Lower leg skin (tissue), 4 donors: ENCODE results near the gene CALHM5. TPM values are rescaled to one million over a fixed set of nuclear protein-coding genes. Genes with fewer than 3 reads are reported as not detected.

Experiments used
- DNase-seq, 2 donors: peaks; one replicate each; pipeline ENCODE4 v3.0.0-alpha.2; 2019; ENCODE audit warnings: low spot score in 2 of 2
- H3K4me3 ChIP-seq: fragments of 200-600 bp; sonication (generic); 2 replicates; pipeline ENCODE4 v1.5.1; 2017; ENCODE audit warnings: mild to moderate bottlenecking, low read depth; ENCODE audit not compliant: poor library complexity, severe bottlenecking
- POLR2A ChIP-seq, 2 donors: fragments of 450-650 bp; IDR thresholded peaks; one replicate each; pipeline ENCODE4 v1.6.1; 2016 to 2017; ENCODE audit warnings: antibody characterized with exemption in 2 of 2, mild to moderate bottlenecking in 1 of 2, moderate library complexity in 1 of 2
- WGBS, 2 donors: methylation state at CpG; one replicate each; pipeline ENCODE4 v1.1.5; 2018; 5-methylcytosine and 5-hydroxymethylcytosine counted together
- intact Hi-C: fragments of 100-400 bp; cut with DNase I; formaldehyde crosslinking; loops from one replicate; pipeline ENCODE4 v1.15.0; 2023; ENCODE audit warnings: low total_unique reads
- total RNA-seq, 4 donors: library from RNA; depleted of rRNA; stranded (reverse); fragments of >200 nt; gene quantifications; one replicate each; pipeline ENCODE4 v1.1.0, GENCODE V29; 2016
- TF ChIP-seq, protein P1 (sequence below), 3 donors: fragments of 450-650 bp; IDR thresholded peaks; one replicate each; pipeline ENCODE4 v1.5.1; 2016; ENCODE audit warnings: antibody characterized with exemption in 3 of 3, mild to moderate bottlenecking in 3 of 3, moderate library complexity in 2 of 3

The CALHM5 gene
- total RNA-seq, 4 donors from 2014 or later = 0.34 to 3.9 (median 1.7) TPM

DNA sequence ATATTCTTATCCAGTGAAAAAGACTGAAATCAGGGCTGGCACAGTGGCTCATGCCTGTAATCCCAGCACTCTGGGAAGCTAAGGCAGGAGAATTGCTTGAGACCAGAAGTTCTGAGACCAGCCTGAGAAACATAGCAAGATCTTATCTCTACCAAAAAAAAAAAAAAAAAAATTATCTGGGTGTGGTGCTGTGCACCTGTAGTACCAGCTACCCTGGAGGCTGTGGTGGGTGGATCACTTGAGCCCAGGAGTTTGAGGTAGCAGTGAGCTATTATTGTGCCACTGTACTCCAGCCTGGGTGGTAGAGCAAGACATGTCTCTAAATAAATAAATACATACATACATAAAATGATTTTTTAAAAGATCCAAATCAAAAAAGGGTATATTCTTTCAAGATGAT, 43.9 kb upstream of the CALHM5 start:
- intact Hi-C loops = no loop called here
- H3K4me3 ChIP-seq = no peak overlapping the region
- TF ChIP-seq, protein P1, sequence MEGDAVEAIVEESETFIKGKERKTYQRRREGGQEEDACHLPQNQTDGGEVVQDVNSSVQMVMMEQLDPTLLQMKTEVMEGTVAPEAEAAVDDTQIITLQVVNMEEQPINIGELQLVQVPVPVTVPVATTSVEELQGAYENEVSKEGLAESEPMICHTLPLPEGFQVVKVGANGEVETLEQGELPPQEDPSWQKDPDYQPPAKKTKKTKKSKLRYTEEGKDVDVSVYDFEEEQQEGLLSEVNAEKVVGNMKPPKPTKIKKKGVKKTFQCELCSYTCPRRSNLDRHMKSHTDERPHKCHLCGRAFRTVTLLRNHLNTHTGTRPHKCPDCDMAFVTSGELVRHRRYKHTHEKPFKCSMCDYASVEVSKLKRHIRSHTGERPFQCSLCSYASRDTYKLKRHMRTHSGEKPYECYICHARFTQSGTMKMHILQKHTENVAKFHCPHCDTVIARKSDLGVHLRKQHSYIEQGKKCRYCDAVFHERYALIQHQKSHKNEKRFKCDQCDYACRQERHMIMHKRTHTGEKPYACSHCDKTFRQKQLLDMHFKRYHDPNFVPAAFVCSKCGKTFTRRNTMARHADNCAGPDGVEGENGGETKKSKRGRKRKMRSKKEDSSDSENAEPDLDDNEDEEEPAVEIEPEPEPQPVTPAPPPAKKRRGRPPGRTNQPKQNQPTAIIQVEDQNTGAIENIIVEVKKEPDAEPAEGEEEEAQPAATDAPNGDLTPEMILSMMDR (IDR thresholded peaks at IDR 0.05) = no peak
- no peak for TF ChIP-seq POLR2A (IDR thresholded peaks at IDR 0.05)
- no peak for DNase-seq

DNA sequence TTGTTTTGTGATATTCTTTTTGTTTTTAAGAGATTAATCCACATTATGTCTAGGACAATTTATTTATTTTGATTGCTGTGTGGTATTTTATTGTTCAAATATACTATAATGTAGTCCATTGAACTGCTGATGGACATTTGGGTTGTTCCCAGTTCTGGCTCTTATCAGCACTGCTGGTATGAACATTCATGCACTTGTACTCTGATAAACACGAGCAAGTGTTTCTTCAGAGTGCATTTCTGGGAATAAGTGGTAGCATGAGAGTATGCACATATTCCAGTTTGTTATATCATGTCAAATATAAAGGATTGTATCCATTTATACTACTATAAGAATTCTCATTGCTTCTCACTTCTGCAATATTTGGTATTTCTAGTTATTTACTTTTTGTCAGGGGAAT, 43.1 kb upstream of the CALHM5 start:
- no peak for DNase-seq
- 80 to 92% methylated on average over 1 of the region's 1 CpG for WGBS, 2 donors
- TF ChIP-seq, protein P1 (IDR thresholded peaks at IDR 0.05) = no peak
- no peak for TF ChIP-seq POLR2A (IDR thresholded peaks at IDR 0.05)
- intact Hi-C loops = no loop called here
- no peak overlapping the region for H3K4me3 ChIP-seq

DNA sequence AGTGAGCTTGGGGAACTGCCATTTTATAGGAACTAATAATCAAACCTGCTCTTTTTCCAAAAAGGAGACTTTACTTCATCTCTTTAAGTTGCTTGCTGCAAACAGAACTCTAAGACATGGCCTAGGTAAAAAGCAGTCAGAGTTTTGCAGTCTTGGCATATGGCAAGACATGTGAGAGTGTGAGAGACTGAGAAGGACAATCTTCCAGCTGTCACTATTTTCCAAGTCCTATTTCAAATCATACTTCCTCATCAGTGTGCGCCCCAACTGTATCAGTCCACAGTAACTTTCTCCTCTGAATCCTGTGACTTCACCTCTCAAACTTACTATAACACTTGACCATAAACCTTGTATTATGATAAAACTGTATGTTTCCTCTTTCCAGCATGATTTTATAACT, 39.9 kb upstream of the CALHM5 start:
- no peak for TF ChIP-seq POLR2A (IDR thresholded peaks at IDR 0.05)
- TF ChIP-seq, protein P1 (IDR thresholded peaks at IDR 0.05) = no peak
- 82 to 84% methylated on average over 1 of the region's 1 CpG for WGBS, 2 donors
- intact Hi-C loops = no loop called here
- no peak for DNase-seq
- no peak overlapping the region for H3K4me3 ChIP-seq

DNA sequence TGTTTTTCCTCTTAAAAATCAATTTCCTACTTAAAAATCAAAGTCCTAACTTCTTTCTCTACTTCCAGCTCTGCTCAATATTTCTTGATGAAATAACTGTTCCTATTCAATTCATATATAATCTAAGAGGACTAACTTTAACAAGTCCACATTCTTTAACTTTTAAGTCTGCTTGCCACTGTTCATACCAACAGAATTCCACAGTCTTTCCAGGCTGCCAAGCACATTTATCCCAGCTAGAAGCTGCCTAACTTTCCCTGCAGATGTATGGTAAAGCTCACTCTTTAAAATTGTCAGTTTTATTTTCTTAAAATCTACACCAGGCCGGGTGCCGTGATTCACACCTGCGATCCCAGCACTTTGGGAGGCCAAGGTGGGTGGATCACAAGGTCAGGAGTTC, 38.7 kb upstream of the CALHM5 start:
- H3K4me3 ChIP-seq = no peak overlapping the region
- TF ChIP-seq POLR2A (IDR thresholded peaks at IDR 0.05) = no peak
- TF ChIP-seq, protein P1 (IDR thresholded peaks at IDR 0.05) = no peak
- DNase-seq = no peak
- 72 to 78% methylated on average over 3 of the region's 3 CpGs for WGBS, 2 donors
- intact Hi-C loops = no loop called here

DNA sequence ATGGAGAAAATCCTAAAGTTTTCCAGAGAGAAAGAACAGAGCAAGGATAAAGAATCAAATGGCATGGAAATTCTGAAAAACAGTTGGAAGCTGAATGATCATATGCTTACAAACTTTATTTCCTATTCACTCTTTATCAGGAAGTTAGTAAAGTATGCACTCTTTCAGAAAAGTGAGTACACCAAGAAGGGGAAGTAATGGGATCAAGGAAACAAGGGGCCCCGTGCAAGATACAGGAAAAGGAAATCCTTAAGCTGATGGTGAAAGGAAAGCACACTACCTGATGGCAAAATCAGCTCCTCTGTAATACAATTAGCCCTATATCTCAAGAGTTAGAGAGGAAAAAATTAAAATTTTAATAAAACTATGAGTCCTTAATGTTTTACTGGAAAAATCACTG, 36.3 kb upstream of the CALHM5 start:
- no peak overlapping the region for H3K4me3 ChIP-seq
- WGBS, 2 donors = 41 to 75% methylated on average over 1 of the region's 1 CpG
- TF ChIP-seq, protein P1 (IDR thresholded peaks at IDR 0.05) = no peak
- TF ChIP-seq POLR2A (IDR thresholded peaks at IDR 0.05) = no peak
- intact Hi-C loops = no loop called here
- DNase-seq = no peak

DNA sequence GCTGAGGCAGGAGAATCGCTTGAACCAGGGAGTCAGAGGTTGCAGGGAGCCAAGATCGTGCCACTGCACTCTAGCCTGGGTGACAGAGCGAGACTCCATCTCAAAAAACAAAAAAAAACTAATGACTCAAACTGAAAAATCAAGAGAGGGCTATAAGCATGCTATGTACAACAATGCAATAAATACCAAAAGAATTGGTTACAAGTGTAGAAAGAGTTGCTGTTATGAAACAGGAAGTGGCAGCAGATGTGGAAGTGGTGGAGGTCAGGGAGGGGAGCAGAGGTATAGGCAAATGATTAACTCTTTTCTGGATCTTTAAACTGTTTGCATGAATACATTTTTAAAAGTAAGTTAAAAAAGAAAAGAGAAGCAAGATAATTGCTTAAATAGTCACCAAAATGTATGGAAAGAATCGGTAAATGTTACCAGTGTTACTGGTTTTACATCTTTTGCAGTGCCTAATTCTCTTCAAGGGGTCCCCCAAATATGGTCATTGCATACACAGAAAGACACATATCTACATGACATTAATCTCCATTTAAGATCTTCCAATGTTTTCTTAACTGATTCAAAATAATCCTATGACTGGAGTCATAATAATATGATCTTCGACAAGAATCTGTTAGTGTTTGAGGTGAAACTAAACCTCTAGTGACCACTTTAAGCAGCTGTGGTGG, 35.3 kb upstream of the CALHM5 start:
- no peak overlapping the region for H3K4me3 ChIP-seq
- intact Hi-C loops = no loop called here
- 68 to 72% methylated on average over 5 of the region's 5 CpGs for WGBS, 2 donors
- no peak for DNase-seq
- TF ChIP-seq, protein P1 (IDR thresholded peaks at IDR 0.05) = no peak
- TF ChIP-seq POLR2A (IDR thresholded peaks at IDR 0.05) = no peak
